ENCODE results near the gene ST7. TPM values are rescaled to one million over a fixed set of nuclear protein-coding genes. Genes with fewer than 3 reads are reported as not detected.

Gene ST7
- total and polyA plus RNA-seq, 2 experiments from 2014 or later, result 9.9 to 18.3 TPM

- TF ChIP-seq EZH2phosphoT487 (IDR thresholded peaks at IDR 0.05; ENCODE audit: unreplicated experiment) (no peak), CTCF (conservative IDR thresholded peaks at IDR 0.05; ENCODE audit: low read depth in 2 of 2) (peak; percentile 96 to 97), ZNF462 (CRISPR knock-in tag; IDR thresholded peaks at IDR 0.05) (0 out of 2 replicates have a peak, but pooled peaks have one; percentile 35)
Measured at GRCh38 chr7:116929914-116930913, 23.1 kb upstream of the ST7 start.

More at GRCh38 chr7:116929914-116930913, 23.1 kb upstream of the ST7 start:
- Histone ChIP-seq H3F3A (replicated peaks; ENCODE audit: low read depth) (0 out of 2 replicates have a peak, but pooled peaks cover 4% of the 10 kb centered on the region), H3K36me3 (ENCODE audit: insufficient read depth) (no peaks in the 10 kb centered on the region), H3K27me3 (ENCODE audit: insufficient read depth) (no peaks in the 10 kb centered on the region), H3K79me2 (replicated peaks; ENCODE audit: insufficient read depth) (no peaks in the 10 kb centered on the region), H3K4me2 (no peak overlapping the region), H3K4me1 (ENCODE audit: insufficient read depth) (peaks cover 12% of the 10 kb centered on the region), H3K9me2 (ENCODE audit: insufficient read depth) (no peaks in the 10 kb centered on the region), H3K4me3 (no peak overlapping the region), H2AFZ (peak overlapping the region; percentile 8; the same call in 1 of the 2 replicates), H3K27ac (ENCODE audit: low read depth) (no peak overlapping the region), H4K20me1 (replicated peaks; ENCODE audit: insufficient read depth) (no peaks in the 10 kb centered on the region)
- H3K9me3 Mint-ChIP-seq, result no peaks in the 10 kb centered on the region; the same call in 2 of the 3 replicates
- peaks cover 2% of the 10 kb centered on the region for H3K27me3 Mint-ChIP-seq (ENCODE audit: insufficient read depth, low read depth, poor library complexity)
- ATAC-seq, result peak; percentile 98
- H3K4me3 Mint-ChIP-seq, result no peak overlapping the region
- peak; percentile 96 for DNase-seq (ENCODE audit: low spot score)
- H3K27ac Mint-ChIP-seq, result no peak overlapping the region
- no peaks in the 10 kb centered on the region for H3K36me3 Mint-ChIP-seq (ENCODE audit: low read depth)
- H3K4me1 Mint-ChIP-seq, result peaks cover 11% of the 10 kb centered on the region
